ENCODE results near the gene GRIK2.

DNA sequence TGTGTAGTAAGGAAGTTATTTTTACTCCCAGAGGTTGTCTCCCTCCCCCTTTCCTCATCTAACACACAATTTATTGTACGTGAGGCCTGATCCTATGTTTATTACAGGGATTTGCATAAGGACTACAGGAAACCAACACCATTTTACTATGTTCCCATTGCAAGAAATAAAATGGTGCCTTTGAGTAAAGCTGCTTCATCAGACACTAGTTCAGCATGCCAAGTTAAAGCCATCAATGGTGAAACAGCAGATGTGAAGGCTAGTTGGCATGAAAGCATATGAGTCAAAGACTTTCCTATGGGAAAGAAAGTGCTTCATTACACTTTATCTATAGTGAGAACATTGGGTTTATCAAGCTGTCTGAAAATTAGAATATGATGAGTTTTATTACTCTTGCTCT, 543.0 kb downstream of the GRIK2 start:
- TF ChIP-seq POLR2A (IDR thresholded peaks at IDR 0.05; ENCODE audit: low read depth, low read length) (no peak), TAF1 (IDR thresholded peaks at IDR 0.05; ENCODE audit: borderline replicate concordance, low read depth, low read length) (no peak)

All from GM12892 (cell line).